HCEC 1CT (cell line): Measurements from ENCODE around the gene TTC6.
"Not testable (repeated sequence)": the region's sequence is repeated elsewhere in the genome, so short reads cannot be mapped to it uniquely, and the experiment has no call there.

Experiments used
- DNase-seq: peaks from one replicate; pipeline ENCODE4 v3.0.0-alpha.2; 2017

The TTC6 gene

DNA sequence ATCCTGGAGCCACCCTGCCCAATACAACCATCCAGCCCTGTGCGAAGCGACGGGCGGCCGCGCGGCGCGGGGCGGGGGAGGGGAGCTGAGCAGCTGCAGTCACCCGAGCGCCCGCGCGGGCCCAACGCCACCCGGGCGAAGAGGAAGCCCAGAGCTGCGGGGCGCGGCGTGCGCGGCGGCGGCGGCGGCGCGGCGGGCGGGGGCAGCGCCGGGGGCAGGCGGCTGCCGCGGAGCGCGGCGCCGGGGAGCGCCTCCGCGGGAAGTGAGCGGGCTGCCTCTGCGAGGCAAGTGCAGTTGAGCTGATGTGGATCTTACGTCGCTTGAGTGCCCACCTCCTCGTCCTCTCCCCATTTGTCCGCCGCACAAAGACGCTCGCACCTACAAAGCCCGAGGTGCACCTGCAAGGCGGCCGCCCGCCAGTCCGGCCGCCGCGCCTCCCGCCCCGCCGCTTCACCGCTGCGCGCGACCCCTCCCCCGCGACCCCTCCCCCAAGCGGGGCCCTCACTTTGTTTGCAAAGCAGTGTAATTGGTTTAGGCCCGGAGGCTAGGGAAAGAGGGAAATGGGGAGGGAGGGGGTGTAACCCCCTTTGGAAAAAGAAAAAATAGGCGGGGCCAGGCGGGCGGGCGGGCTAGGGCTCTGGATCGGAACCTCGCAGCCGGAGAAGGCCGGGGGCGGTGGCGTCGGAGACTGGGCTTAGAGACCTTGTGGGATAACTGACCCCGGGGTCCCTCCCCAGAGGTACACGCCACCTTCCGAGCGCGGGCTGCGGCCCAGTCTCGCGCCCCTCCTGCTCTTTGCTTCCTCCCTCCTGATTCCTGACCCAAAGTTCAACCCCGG is at the start of gene TTC6, which contains the start of gene FOXA1:
Gene TTC6 (plus strand): TSS at position 659 of the 838 bp plus-strand sequence. CDS start 26,436 bp downstream, outside the sequence.
Gene FOXA1 (minus strand): TSS at position 279 of the 838 bp plus-strand sequence. CDS start 277 bp downstream, at position 2.
- no peak for DNase-seq

DNA sequence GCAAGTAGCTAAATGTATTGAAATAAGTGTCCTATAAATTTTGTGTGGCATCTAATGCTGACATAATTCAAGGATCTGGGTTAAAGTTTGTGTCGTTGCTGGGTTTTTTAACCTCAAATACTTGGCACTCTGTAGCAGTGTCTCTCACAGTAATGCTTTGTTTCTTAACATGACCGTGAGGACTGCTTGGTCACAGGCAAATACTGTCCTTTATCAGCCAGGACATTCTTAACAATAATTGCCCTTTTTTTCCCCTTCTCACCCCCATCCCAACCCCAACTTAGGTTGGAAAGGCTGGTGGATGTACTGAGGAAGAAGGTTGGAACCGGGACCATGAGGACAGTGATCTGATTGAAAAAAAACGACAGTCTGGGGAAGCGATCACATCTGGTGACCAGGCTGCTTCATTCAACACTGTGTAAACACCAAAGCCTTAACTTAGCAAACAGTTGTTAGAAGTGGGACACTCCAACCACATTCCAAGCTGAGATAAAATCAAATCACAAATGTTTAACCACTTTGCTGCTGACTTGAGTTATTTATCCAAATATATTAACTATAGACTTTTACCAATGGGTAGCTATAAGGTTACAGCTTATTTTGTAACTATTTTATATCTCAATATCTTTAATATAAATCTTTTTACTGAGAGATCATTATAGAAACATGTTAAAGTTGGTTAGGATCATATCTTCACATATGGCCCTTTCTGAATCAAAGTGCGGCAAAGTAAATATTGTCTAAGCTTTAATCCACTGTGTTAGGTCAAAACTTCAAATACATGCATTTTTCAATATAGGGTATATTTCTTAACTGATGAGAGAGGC is 48.6 kb upstream of the TTC6 start:
- peak; percentile 6 for DNase-seq

DNA sequence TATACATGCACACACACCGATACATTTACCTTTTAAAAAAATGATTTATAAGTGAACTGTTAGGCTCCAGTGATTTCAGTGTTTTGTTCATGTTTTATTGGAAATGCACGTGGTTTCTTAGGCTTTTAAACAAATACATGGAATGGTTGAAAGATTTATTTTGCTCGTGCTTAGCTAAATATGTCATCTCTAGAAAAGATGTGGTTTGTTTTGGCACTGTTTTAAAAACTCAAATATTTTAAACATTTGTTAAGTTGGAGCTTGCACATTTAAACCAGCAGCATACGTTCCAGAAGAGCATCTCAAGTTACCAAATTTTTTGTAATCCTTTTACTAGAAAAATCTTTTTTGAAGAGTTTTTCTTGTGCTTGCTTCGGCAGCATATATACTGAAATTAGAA is 44.9 kb upstream of the TTC6 start:
- DNase-seq = peak; percentile 61

- no peak for DNase-seq
These were observed 44.3 kb upstream of the TTC6 start for GRCh38 chr14:37551119-37551518.

- no peak for DNase-seq
These were observed 41.4 kb upstream of the TTC6 start for GRCh38 chr14:37553935-37554550.

DNA sequence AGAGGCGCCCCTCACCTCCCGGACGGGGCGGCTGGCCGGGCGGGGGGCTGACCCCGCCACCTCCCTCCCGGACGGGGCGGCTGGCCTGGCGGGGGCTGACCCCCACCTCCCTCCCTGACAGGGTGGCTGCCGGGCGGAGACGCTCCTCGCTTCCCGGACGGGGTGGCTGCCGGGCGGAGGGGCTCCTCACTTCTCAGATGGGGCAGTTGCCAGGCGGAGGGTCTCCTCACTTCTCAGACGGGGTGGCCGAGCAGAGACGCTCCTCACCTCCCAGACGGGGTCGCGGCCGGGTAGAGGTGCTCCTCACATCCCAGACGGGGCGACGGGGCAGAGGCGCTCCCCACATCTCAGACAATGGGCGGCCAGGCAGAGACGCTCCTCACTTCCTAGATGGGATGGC is 39.8 kb upstream of the TTC6 start:
- DNase-seq = not testable (repeated sequence)

- no peak for DNase-seq
These were observed 36.7 kb upstream of the TTC6 start for GRCh38 chr14:37558740-37559139.

DNA sequence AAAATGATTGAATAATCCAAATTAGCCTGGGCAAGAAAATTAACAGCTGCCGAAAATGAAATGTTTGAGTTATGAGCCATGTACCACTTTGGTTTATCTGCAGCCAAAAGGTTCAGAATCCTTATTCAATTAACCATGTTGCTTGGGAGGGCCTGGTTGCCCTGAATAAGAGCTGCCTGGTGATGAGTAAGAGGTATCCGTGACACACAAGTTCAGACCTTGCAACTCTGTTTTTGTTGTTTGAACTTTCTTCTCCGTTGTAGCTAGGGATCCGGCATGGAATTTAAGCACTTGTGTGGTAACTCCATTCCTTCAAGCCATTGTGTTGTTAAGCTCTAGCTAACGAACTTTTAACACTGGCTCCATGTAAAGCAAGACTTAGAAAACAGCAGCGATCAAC is 36.0 kb upstream of the TTC6 start:
- DNase-seq = no peak

GRCh38 chr14:37563189-37563588 is 32.2 kb upstream of the TTC6 start:
- DNase-seq = no peak

DNA sequence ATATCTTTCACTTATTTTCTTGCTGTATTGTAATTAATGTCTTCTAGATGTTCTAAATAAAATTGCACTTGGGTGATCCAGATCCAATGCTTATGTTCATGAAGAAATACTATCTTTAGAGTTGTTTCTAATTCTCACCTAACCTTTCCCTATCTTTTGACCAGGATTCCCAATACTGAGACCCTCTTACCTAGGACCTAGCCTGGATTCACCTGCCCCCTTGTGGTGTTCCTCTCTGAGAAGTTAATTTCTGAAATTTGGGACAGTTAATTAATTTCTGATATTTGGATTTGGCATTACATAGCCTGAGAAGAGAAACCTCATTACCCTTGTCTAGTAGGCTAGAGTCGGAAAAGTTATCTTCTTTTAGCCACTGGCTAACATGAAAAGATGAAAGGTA is 29.9 kb upstream of the TTC6 start:
- no peak for DNase-seq

- DNase-seq = no peak
These were observed 28.5 kb upstream of the TTC6 start for GRCh38 chr14:37566811-37567371.

DNA sequence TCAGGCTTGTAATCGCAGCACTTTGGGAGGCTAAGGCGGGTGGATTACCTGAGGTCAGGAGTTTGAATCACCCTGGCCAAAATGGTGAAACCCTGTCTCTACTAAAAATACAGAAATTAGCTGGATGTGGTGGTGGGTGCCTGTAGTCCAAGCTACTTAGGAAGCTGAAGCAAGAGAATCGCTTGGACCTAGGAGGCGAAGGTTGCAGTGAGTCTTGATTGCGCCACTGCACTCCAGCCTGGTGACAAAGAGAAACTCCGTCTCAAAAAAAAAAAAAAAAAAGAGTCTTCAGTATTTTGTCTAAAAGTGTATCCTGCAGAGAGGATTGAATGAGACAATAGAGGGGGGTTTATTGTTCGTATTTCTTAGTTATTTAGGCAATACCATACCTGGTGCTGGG is 25.7 kb upstream of the TTC6 start:
- DNase-seq = no peak

- DNase-seq = no peak
These were observed 24.0 kb upstream of the TTC6 start for GRCh38 chr14:37571391-37571790.

- no peak for DNase-seq
These were observed 22.1 kb upstream of the TTC6 start for GRCh38 chr14:37573356-37573755.

- no peak for DNase-seq
These were observed 16.2 kb upstream of the TTC6 start for GRCh38 chr14:37579274-37579673.

- peak; percentile 30 for DNase-seq
These were observed 15.3 kb upstream of the TTC6 start for GRCh38 chr14:37580146-37580545.

DNA sequence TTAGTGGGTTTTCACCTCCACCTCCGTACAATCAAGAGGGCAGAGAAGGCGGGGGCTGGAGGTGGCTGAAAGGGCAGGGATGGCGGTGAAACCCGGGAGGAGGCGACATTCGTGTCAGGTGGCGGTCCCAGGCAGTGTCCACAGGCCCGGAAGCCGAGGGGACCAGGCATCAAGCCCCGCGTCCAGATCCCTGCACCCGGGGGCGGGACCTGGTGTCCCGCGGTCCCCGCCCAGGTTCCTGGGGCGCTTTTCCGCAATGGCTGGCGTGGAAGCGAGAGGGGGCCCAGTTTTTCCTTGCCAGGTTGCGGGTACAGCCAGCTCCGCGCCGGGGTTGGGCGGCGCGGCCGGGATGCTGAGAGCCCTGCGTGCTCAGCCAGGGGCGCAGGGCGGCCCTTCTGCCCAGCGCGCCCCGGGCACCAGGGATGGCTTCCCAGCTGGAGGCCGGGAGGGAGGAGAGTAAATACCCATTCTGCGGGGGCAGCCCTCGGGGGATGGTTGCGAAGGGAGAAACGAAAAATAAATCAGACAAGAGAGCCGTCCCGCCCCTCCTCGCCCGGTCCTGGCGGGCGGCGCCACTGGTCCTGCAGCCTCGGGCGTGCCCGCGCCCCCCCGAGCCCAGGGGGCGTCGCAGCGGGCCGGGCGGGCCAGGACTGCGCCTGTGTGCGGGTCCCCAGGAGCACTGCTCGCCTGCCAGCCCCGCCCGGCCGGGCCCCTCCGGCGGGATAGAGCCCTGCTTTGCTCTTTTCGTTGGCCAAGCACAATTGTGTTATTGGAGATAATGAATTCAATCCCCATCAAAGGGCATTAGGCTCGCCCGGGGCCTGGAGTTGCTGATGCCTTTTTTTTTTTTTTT is 11.8 kb upstream of the TTC6 start:
- no peak for DNase-seq

DNA sequence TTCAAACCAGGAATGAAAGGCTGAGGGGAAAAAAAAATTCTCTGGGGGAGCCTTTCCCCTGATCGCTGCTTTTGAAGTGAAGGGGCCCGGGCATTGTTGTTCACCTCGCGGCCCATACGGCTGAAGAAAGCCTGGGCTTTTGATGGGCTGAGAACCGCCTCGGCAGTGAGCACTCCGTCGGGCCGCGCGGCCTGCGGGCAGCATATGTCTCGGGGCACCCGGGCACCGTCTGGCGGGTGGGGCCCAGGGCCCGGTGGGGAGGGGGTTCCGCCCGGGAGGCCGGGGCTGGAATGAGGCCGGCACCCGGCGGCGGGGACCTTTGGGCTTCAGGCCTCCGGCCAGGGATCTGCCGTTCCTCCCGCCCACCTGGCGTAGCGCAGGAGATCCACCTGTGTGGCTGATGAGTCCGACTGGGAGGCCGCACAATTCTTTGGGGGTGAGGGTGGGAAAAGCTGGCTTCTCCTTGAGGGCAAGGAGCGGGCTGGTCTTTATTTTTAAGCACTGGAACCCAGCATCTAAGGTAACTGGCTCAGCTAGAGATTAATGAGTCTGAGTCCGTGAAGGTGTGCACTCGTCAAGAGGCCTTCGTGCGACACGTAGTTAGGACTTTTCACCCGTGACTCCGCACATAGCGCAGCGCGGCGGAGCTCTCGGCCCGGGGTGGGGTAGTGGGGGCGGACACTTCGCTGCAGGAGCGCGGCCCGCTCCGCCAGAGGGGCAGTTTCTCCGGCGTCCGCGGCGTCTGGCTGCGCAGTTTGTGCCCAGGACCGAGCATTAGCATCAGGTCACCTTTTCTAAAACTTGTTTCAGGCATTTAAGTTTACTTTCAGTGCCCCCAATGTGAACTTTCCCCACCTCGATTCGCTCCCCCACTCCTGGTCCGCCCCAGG is 11.0 kb upstream of the TTC6 start:
- DNase-seq = no peak

DNA sequence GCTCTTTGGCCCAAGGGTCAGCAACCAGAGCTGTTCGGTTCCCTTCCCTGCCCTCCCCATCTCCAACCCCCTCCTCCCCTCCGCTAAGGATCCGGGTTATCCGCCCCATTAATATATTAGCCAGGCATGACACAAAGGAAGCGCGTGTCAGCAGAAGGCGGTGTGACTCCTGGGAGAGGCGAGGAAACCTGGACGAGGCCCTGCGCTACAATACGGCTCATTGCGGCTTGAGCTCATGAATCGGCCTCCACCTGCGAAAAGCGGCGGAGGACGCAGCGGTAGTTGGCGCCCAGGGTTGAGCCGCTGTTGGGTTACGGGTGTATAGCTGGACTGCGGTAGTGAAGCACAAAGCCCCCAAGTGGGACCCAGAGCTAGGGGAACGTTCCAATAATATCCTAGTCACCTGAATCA is 10.3 kb upstream of the TTC6 start:
- no peak for DNase-seq

DNA sequence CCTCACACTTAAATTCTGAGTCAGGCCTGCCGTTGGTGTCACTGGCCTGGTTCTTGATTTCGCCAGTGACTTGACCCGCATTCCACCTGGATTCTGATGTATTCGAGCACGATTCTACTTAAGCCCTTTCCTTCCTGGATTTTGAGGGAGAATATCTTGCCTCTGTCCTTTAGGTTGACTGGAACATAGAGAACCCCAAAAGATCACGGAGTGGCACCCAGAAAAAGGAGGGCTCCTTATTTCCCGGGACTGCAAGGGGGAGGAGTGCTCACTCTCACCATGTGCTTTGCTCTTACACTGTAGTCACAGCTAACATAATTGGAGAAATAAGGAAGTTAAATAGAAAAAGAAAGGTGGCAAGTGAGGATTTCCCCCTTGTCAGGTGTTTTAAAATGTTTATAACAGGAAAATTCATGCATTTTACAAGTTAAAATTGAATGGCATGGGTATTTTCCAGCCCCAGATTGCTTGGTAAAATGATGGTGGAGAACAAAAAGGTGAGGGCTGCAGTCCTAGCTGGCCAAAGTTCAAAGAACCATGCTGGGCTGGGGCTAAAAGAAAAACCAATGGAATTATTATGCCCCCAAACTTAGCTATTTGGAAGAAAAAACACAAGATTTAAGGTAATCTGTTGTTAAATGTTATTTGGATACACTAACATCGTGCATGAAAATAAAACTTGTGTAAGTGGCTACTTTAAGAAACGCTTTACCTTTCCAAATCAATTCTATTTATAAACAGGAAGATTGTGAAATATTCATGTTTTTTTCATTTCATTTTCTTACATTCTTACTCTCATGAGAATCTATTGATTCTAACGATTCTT is 9.2 kb upstream of the TTC6 start:
- DNase-seq = no peak
